HL-60 (cell line): Measurements from ENCODE around the gene SCG2.

Experiments used
- DNase-seq, 2 experiments: peaks; one replicate each; pipeline ENCODE4 v3.0.0-alpha.2; 2010 to 2020; ENCODE audit warnings: low read depth in 1 of 2, low spot score in 1 of 2
- H3K27ac ChIP-seq: fragments of 250-450 bp; sonication (Bioruptor Pico); replicated peaks from 2 replicates; pipeline ENCODE4 v1.5.1; 2020; ENCODE audit warnings: mild to moderate bottlenecking, moderate library complexity
- H3K27me3 ChIP-seq: fragments of 250-450 bp; sonication (Bioruptor Pico); 2 replicates; pipeline ENCODE4 v1.5.1; 2021; ENCODE audit warnings: mild to moderate bottlenecking, moderate library complexity; ENCODE audit not compliant: insufficient read depth, poor library complexity, severe bottlenecking
- H3K4me3 ChIP-seq: replicated peaks from 2 replicates; pipeline ENCODE4 v1.5.1; 2011; ENCODE audit warnings: mild to moderate bottlenecking, control low read depth, low read length; ENCODE audit not compliant: insufficient read depth
- GABPA ChIP-seq: IDR thresholded peaks from 2 replicates; pipeline ENCODE4 v1.6.1; 2012; ENCODE audit warnings: low read depth
- POLR2AphosphoS5 ChIP-seq: IDR thresholded peaks from 2 replicates; pipeline ENCODE4 v1.6.1; 2012; ENCODE audit warnings: low read depth
- REST ChIP-seq: IDR thresholded peaks from 2 replicates; pipeline ENCODE4 v1.6.1; 2012; ENCODE audit warnings: low read depth; ENCODE audit not compliant: insufficient replicate concordance
- SPI1 ChIP-seq: IDR thresholded peaks from 2 replicates; pipeline ENCODE4 v1.6.1; 2012; ENCODE audit warnings: low read depth, mild to moderate bottlenecking, borderline replicate concordance
- TF ChIP-seq, protein P1 (sequence below): IDR thresholded peaks from one replicate; pipeline ENCODE4 v1.5.1; 2011; ENCODE audit warnings: low read length, control low read depth, inconsistent platforms; ENCODE audit not compliant: insufficient read depth

The SCG2 gene

GRCh38 chr2:223585666-223586065 is 16.5 kb downstream of the SCG2 start:
- no peak for TF ChIP-seq POLR2AphosphoS5
- no peak for TF ChIP-seq SPI1
- H3K27ac ChIP-seq = no peak overlapping the region
- no peaks in the 10 kb centered on the region for H3K27me3 ChIP-seq
- DNase-seq = peak in 1 of 2 experiments; percentile 31
- H3K4me3 ChIP-seq = no peak overlapping the region

DNA sequence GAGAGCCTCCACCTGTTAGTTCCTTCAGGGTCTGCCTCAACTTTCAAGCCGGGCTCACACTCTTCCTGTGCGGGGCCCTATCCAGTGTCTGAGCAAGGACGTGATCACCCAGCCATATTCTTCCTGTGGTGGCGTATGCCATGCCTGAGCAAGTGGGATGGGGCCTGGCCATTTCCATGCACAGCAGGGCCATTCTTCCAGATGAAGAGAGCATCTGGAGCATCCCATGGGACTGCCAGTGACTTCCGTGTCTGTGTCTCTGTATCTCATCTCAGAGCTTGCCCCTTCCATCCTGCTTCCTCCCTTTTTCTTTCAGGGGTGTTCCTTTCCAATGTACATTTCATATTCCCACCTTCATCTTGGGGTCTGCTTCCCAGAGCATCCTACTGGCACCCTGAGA is 20.2 kb downstream of the SCG2 start:
- TF ChIP-seq GABPA (no peak), POLR2AphosphoS5 (no peak), SPI1 (no peak), REST (no peak)
- TF ChIP-seq, protein P1, sequence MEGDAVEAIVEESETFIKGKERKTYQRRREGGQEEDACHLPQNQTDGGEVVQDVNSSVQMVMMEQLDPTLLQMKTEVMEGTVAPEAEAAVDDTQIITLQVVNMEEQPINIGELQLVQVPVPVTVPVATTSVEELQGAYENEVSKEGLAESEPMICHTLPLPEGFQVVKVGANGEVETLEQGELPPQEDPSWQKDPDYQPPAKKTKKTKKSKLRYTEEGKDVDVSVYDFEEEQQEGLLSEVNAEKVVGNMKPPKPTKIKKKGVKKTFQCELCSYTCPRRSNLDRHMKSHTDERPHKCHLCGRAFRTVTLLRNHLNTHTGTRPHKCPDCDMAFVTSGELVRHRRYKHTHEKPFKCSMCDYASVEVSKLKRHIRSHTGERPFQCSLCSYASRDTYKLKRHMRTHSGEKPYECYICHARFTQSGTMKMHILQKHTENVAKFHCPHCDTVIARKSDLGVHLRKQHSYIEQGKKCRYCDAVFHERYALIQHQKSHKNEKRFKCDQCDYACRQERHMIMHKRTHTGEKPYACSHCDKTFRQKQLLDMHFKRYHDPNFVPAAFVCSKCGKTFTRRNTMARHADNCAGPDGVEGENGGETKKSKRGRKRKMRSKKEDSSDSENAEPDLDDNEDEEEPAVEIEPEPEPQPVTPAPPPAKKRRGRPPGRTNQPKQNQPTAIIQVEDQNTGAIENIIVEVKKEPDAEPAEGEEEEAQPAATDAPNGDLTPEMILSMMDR = no peak
- no peak for DNase-seq
- Histone ChIP-seq H3K27me3 (no peaks in the 10 kb centered on the region), H3K27ac (no peak overlapping the region), H3K4me3 (no peak overlapping the region)

DNA sequence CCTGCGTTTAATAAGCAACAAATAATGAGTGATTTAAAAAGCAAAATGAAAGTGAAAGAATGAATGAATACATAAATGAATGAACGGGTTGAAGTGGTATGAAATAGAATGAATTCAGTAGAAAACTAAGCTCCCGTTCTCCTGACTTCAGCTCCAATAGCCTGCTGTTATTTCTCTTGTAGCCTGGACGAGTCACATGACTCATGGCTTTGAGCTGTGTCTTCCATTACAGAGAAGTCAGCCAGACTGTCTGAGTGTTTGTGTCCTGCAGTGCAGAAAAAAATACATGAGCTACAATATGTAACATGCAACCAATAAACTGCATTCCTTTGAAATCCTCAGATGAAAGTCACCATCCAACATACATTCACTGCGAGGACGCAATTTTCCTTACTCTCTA is 21.2 kb downstream of the SCG2 start:
- Histone ChIP-seq H3K27me3 (no peaks in the 10 kb centered on the region), H3K27ac (no peak overlapping the region), H3K4me3 (no peak overlapping the region)
- no peak for TF ChIP-seq REST
- TF ChIP-seq, protein P1 = no peak
- no peak for TF ChIP-seq POLR2AphosphoS5
- TF ChIP-seq SPI1 = no peak
- TF ChIP-seq GABPA = no peak
- DNase-seq = no peak

GRCh38 chr2:223578846-223579245 is 23.3 kb downstream of the SCG2 start:
- no peak for DNase-seq
- TF ChIP-seq POLR2AphosphoS5 (no peak), SPI1 (no peak), REST (no peak)
- TF ChIP-seq, protein P1 = no peak
- Histone ChIP-seq H3K4me3 (no peak overlapping the region), H3K27me3 (no peaks in the 10 kb centered on the region), H3K27ac (no peak overlapping the region)
